ENCODE measurements around the gene PIK3C2G.
"Not testable (repeated sequence)": the region's sequence is repeated elsewhere in the genome, so short reads cannot be mapped to it uniquely, and the experiment has no call there.

The PIK3C2G gene

DNA sequence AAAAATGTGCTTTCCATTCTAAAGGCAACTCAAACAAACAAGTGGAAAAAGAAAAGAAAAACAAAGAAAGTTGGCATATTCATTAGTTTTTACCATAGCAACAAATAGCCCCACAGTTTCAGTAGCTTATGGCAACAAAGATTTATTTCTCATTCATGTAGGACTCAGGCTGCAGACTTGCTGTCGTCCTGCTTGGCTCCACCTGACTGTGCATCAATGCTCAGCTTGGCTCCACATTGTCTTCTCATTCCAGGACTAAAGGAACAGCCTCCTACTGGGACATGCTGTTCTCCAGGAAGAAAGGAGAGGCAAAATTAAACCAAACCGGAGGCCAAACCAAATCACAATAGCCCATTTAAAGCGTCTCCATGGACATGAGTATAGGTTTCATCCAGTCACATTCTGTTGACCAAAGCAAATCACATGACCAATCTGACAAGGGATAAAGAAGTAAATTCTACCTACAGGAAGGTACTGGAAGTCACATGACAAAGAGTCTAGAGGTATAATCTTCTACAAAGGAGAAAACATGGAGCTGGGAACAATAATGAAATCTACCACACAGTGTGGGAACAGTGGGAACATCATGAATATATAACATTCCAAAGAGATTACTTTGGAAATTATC is 222.5 kb downstream of the PIK3C2G start:
- TF ChIP-seq CTCF (IDR thresholded peaks at IDR 0.05; ENCODE audit: insufficient read depth, low read length, poor library complexity, severe bottlenecking), result no peak
- Histone ChIP-seq H3K4me3 (replicated peaks; ENCODE audit: low read depth, low read length) (no peak overlapping the region), H3K27me3 (replicated peaks; ENCODE audit: control insufficient read depth, insufficient read depth, low read length) (no peaks in the 10 kb centered on the region), H3K36me3 (ENCODE audit: control insufficient read depth, insufficient read depth, low read length) (no peaks in the 10 kb centered on the region)
- DNase-seq (ENCODE audit: extremely low read depth, insufficient read length), result no peak

- no peak for TF ChIP-seq CTCF (IDR thresholded peaks at IDR 0.05; ENCODE audit: insufficient read depth, low read length, poor library complexity, severe bottlenecking)
- Histone ChIP-seq H3K36me3 (ENCODE audit: control insufficient read depth, insufficient read depth, low read length) (no peaks in the 10 kb centered on the region), H3K27me3 (replicated peaks; ENCODE audit: control insufficient read depth, insufficient read depth, low read length) (no peaks in the 10 kb centered on the region), H3K4me3 (replicated peaks; ENCODE audit: low read depth, low read length) (no peak overlapping the region)
- no peak for DNase-seq (ENCODE audit: extremely low read depth, insufficient read length)
Observed at GRCh38 chr12:18486036-18486435, 224.7 kb downstream of the PIK3C2G start.

- Histone ChIP-seq H3K27me3 (replicated peaks; ENCODE audit: control insufficient read depth, insufficient read depth, low read length) (no peaks in the 10 kb centered on the region), H3K4me3 (replicated peaks; ENCODE audit: low read depth, low read length) (no peak overlapping the region), H3K36me3 (ENCODE audit: control insufficient read depth, insufficient read depth, low read length) (no peaks in the 10 kb centered on the region)
- no peak for DNase-seq (ENCODE audit: extremely low read depth, insufficient read length)
- TF ChIP-seq CTCF (IDR thresholded peaks at IDR 0.05; ENCODE audit: insufficient read depth, low read length, poor library complexity, severe bottlenecking), result no peak
Observed at GRCh38 chr12:18487509-18487908, 226.2 kb downstream of the PIK3C2G start.

GRCh38 chr12:18492372-18493025 is 231.2 kb downstream of the PIK3C2G start:
- H3K4me3 ChIP-seq (replicated peaks; ENCODE audit: low read depth, low read length), result no peak overlapping the region
- no peak for TF ChIP-seq CTCF (IDR thresholded peaks at IDR 0.05; ENCODE audit: insufficient read depth, low read length, poor library complexity, severe bottlenecking)
- DNase-seq (ENCODE audit: extremely low read depth, insufficient read length), result no peak
- no peaks in the 10 kb centered on the region for H3K27me3 ChIP-seq (replicated peaks; ENCODE audit: control insufficient read depth, insufficient read depth, low read length)
- H3K36me3 ChIP-seq (ENCODE audit: control insufficient read depth, insufficient read depth, low read length), result no peaks in the 10 kb centered on the region

DNA sequence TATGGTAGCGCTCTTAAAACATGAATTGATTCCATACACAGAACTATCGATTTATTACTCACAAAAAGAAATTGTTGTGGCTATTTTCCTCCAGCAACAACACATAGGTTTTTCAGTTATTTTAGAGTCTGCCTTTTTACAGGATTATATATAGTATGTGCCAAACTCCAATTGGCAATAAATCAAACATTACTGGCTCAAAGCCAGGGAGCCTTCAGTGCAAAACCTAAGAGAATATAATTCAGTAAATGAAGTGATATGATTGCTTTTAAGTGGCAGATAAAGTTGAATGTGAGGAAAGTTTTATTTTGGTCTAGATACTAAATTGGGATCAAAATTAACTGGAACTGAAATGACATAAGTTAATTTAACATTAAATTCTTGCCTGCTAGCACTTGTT is 234.8 kb downstream of the PIK3C2G start:
- Histone ChIP-seq H3K36me3 (ENCODE audit: control insufficient read depth, insufficient read depth, low read length) (no peaks in the 10 kb centered on the region), H3K27me3 (replicated peaks; ENCODE audit: control insufficient read depth, insufficient read depth, low read length) (no peaks in the 10 kb centered on the region), H3K4me3 (replicated peaks; ENCODE audit: low read depth, low read length) (no peak overlapping the region)
- no peak for DNase-seq (ENCODE audit: extremely low read depth, insufficient read length)
- TF ChIP-seq CTCF (IDR thresholded peaks at IDR 0.05; ENCODE audit: insufficient read depth, low read length, poor library complexity, severe bottlenecking), result no peak

GRCh38 chr12:18500160-18500574 is 238.8 kb downstream of the PIK3C2G start:
- not testable (repeated sequence) for H3K36me3 ChIP-seq (ENCODE audit: control insufficient read depth, insufficient read depth, low read length); H3K4me3 ChIP-seq (replicated peaks; ENCODE audit: low read depth, low read length); H3K27me3 ChIP-seq (replicated peaks; ENCODE audit: control insufficient read depth, insufficient read depth, low read length); DNase-seq (ENCODE audit: extremely low read depth, insufficient read length)

DNA sequence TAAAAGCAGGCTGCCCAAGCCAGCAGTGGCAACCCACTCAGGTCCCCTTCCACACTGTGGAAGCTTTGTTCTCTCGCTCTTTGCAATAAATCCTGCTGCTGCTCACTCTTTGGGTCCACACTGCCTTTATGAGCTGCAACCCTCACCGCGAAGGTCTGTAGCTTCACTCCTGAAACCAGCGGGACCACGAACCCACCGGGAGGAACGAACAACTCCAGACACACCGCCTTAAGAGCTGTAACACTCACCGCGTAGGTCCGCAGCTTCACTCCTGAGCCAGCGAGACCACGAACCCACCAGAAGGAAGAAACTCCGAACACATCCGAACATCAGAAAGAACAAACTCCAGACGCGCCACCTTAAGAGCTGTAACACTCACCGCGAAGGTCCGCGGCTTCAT is 239.4 kb downstream of the PIK3C2G start:
- not testable (repeated sequence) for DNase-seq (ENCODE audit: extremely low read depth, insufficient read length); H3K4me3 ChIP-seq (replicated peaks; ENCODE audit: low read depth, low read length); H3K27me3 ChIP-seq (replicated peaks; ENCODE audit: control insufficient read depth, insufficient read depth, low read length); H3K36me3 ChIP-seq (ENCODE audit: control insufficient read depth, insufficient read depth, low read length)

All from GM06990 (cell line).